ENCODE results near the gene BRMS1. TPM values are rescaled to one million over a fixed set of nuclear protein-coding genes. Genes with fewer than 3 reads are reported as not detected.
"Not testable (repeated sequence)": the region's sequence is repeated elsewhere in the genome, so short reads cannot be mapped to it uniquely, and the experiment has no call there.

The BRMS1 gene
- total RNA-seq, 1 experiment from 2014 or later, result 58.1 TPM

DNA sequence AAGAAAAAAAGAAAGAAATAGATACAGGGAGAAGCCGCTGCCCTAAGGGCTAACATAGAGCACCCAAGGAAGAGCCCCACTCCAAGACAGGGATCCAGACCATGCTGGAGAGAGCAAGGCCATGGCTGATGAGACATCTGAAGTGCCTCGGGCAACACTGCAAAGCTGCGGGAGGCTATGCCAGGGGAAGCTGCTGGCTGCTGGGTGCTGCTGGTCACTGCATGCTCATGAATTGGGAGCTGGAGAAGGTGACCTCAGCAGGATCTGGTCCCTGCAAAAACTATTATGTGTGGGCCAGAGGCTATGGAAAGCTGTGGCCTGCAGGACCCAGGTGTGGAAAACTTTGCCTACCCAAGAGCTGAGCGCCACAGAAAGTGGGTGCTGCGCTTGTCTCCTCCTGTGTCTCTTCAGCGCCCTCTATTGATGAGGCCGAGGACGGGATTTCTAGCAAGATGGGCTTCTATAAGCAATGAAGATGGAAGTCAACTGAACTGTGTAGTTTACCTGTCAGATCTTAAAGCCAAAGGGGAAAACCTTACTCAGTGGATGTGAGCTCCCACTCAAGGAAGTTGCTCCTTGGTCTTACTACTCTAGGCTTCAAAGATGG is 44.0 kb upstream of the BRMS1 start:
- peak; percentile 75 to 81 for DNase-seq
- no peak overlapping the region for H3K27ac Mint-ChIP-seq (ENCODE audit: unreplicated experiment)
- H3K9me3 ChIP-seq, result no peaks in the 10 kb centered on the region
- H3K36me3 ChIP-seq (ENCODE audit: control insufficient read depth, insufficient read depth, low read length), result no peaks in the 10 kb centered on the region
- TF ChIP-seq, protein P1, sequence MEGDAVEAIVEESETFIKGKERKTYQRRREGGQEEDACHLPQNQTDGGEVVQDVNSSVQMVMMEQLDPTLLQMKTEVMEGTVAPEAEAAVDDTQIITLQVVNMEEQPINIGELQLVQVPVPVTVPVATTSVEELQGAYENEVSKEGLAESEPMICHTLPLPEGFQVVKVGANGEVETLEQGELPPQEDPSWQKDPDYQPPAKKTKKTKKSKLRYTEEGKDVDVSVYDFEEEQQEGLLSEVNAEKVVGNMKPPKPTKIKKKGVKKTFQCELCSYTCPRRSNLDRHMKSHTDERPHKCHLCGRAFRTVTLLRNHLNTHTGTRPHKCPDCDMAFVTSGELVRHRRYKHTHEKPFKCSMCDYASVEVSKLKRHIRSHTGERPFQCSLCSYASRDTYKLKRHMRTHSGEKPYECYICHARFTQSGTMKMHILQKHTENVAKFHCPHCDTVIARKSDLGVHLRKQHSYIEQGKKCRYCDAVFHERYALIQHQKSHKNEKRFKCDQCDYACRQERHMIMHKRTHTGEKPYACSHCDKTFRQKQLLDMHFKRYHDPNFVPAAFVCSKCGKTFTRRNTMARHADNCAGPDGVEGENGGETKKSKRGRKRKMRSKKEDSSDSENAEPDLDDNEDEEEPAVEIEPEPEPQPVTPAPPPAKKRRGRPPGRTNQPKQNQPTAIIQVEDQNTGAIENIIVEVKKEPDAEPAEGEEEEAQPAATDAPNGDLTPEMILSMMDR (IDR thresholded peaks at IDR 0.05; ENCODE audit: insufficient read depth in 1 of 2, low read depth in 1 of 2, low read length in 1 of 2, severe bottlenecking in 1 of 2, unreplicated experiment in 1 of 2), result peak; percentile 64 to 82
- H3K36me3 Mint-ChIP-seq (ENCODE audit: insufficient read depth, unreplicated experiment), result peaks cover 6% of the 10 kb centered on the region
- no peaks in the 10 kb centered on the region for H3K9me3 Mint-ChIP-seq (ENCODE audit: unreplicated experiment)
- intact Hi-C loops (cut with micrococcal nuclease; ENCODE audit: unreplicated experiment), result loop anchor here (1.0 kb wide), 1 partner anchor 77 kb away; no protein-coding TSS in a partner anchor
- H3K4me1 ChIP-seq, result no peaks in the 10 kb centered on the region
- no peak overlapping the region for H3K4me3 Mint-ChIP-seq (ENCODE audit: unreplicated experiment)
- POLR2A ChIA-PET, result interaction anchor here (1.1 kb wide), 1 partner anchor 17 kb away, joined by 3 read pairs; the partner anchor contains the start of gene SLC29A2
- H3K4me3 ChIP-seq (ENCODE audit: low read depth, low read length), result no peak overlapping the region
- no TSS peak for BruUV-seq (replicated peaks)
- no peaks in the 10 kb centered on the region for H3K27me3 ChIP-seq (replicated peaks; ENCODE audit: control insufficient read depth, insufficient read depth, low read length)
- CTCF ChIA-PET, result interaction anchor here (0.6 to 1.8 kb wide), 11 partner anchors 10 to 529 kb away, joined by 3 to 12 read pairs (median 4); partner anchors contain the start of genes MRPL11, MUS81, PELI3 and RIN1
- peaks cover 5% of the 10 kb centered on the region for H3K27me3 Mint-ChIP-seq (ENCODE audit: insufficient read depth, unreplicated experiment)
- no peaks in the 10 kb centered on the region for H3K4me1 Mint-ChIP-seq (ENCODE audit: low read depth, unreplicated experiment)

DNA sequence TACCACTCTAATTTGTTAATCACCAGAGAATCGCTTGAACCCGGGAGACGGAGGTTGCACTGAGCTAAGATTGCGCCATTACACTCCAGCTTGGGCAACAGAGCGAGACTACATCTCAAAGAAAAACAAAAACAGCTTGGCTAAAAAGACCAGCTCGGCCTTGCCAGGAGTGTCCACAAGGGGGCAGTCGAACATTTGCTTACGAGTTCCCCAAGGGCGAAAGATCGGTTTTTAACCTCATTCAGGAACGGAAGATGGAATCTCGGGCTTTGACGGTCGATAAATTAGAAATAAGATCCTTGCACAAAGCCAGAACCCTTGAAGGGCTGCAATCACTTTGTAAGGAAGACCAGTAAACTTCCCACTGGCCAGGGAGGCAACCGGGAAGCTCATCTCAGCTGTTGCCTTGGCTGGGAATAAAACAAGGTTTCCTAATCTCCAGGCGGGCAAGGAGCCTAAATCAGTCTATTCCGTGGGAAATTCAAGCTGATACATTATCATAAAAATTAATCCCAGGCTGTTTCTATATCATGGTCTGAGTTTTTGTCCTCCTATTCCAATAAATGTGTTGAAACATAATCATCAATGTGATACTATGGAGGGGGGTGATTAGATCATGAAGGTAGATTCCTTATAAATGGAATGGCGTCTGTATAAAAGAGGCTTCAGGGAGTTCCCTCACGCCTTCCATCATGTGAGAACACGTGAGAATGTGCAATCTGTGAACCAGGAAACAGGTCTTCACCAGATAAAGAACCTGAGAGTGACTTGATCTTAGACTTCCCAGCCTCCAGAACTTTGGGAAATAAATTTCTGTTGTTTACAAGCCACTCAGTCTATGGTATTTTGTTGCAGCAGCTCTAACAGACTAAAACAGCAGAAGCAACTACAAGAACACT is 41.5 kb upstream of the BRMS1 start:
- Mint-ChIP-seq H3K4me3 (ENCODE audit: unreplicated experiment) (peak overlapping the region; percentile 61), H3K4me1 (ENCODE audit: low read depth, unreplicated experiment) (no peaks in the 10 kb centered on the region), H3K27ac (ENCODE audit: unreplicated experiment) (no peak overlapping the region), H3K9me3 (ENCODE audit: unreplicated experiment) (no peaks in the 10 kb centered on the region), H3K27me3 (ENCODE audit: insufficient read depth, unreplicated experiment) (peaks cover 5% of the 10 kb centered on the region), H3K36me3 (ENCODE audit: insufficient read depth, unreplicated experiment) (peaks cover 6% of the 10 kb centered on the region)
- Histone ChIP-seq H3K36me3 (ENCODE audit: control insufficient read depth, insufficient read depth, low read length) (no peaks in the 10 kb centered on the region), H3K9me3 (no peaks in the 10 kb centered on the region), H3K4me1 (no peaks in the 10 kb centered on the region), H3K4me3 (ENCODE audit: low read depth, low read length) (no peak overlapping the region), H3K27me3 (replicated peaks; ENCODE audit: control insufficient read depth, insufficient read depth, low read length) (no peaks in the 10 kb centered on the region)
- POLR2A ChIA-PET, result interaction anchor here (0.6 to 1.2 kb wide), 2 partner anchors 94 to 287 kb away, joined by 6 read pairs; partner anchors contain the start of gene DPP3
- no TSS peak for BruUV-seq (replicated peaks)
- intact Hi-C loops (cut with micrococcal nuclease; ENCODE audit: unreplicated experiment), result no loop called here
- TF ChIP-seq, protein P1 (IDR thresholded peaks at IDR 0.05; ENCODE audit: insufficient read depth in 1 of 2, low read depth in 1 of 2, low read length in 1 of 2, severe bottlenecking in 1 of 2, unreplicated experiment in 1 of 2), result peak; percentile 86 to 94
- peak; percentile 85 to 86 for DNase-seq
- CTCF ChIA-PET, result interaction anchor here (0.7 to 2.8 kb wide), 19 partner anchors 9 to 1584 kb away, joined by 3 to 35 read pairs (median 4); partner anchors contain the start of genes B4GAT1, MAP4K2, MRPL11 and NPAS4

DNA sequence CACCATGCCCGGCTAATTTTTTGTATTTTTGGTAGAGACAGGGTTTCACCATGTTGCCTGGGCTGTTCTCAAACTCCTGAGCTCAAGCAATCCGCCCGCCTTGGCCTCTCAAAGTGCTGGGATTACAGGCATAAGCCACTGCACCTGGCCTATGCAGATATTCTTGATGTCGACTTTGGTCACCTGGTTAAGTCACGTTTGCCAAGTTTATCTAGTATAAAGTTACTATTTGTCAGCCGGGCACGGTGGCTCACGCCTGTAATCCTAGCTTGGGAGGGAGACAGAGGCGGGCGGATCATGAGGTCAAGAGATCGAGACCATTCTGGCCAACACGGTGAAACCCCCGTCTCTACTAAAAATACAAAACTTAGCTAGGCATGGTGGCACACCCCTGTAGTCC is 39.4 kb upstream of the BRMS1 start:
- H3K4me1 Mint-ChIP-seq (ENCODE audit: low read depth, unreplicated experiment); H3K27ac Mint-ChIP-seq (ENCODE audit: unreplicated experiment); H3K27me3 ChIP-seq (replicated peaks; ENCODE audit: control insufficient read depth, insufficient read depth, low read length); H3K36me3 Mint-ChIP-seq (ENCODE audit: insufficient read depth, unreplicated experiment); intact Hi-C loops (cut with micrococcal nuclease; ENCODE audit: unreplicated experiment); BruUV-seq (replicated peaks); H3K9me3 ChIP-seq; H3K36me3 ChIP-seq (ENCODE audit: control insufficient read depth, insufficient read depth, low read length); H3K27me3 Mint-ChIP-seq (ENCODE audit: insufficient read depth, unreplicated experiment); DNase-seq; H3K4me3 ChIP-seq (ENCODE audit: low read depth, low read length); POLR2A ChIA-PET; H3K9me3 Mint-ChIP-seq (ENCODE audit: unreplicated experiment); H3K4me1 ChIP-seq; H3K4me3 Mint-ChIP-seq (ENCODE audit: unreplicated experiment): not testable (repeated sequence)
- CTCF ChIA-PET, result interaction anchor here (0.7 to 2.5 kb wide), 3 partner anchors 13 to 250 kb away, joined by 3 to 16 read pairs (median 4); partner anchors contain the start of genes MRPL11 and SLC29A2

DNA sequence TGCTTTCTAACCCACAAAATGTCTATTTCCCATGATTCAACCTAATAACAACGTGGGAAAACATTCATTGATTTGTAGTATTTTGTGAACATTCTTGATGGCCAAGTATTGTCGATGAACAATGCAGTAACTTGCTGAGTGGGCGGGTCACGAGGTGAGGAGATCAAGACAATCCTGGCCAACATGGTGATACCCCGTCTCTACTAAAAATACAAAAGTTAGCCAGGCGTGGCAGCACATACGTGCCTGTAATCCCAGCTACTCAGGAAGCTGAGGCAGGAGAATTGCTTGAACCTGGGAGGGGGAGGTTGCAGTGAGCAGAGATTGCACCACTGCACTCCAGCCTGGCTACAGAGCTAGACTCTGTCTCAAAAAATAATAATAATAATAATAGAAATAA is 35.4 kb upstream of the BRMS1 start:
- POLR2A ChIA-PET, result interaction anchor here (0.6 kb wide), 1 partner anchor 17 kb away, joined by 5 read pairs; no protein-coding TSS in a partner anchor
- BruUV-seq (replicated peaks); CTCF ChIA-PET; H3K4me3 ChIP-seq (ENCODE audit: low read depth, low read length); intact Hi-C loops (cut with micrococcal nuclease; ENCODE audit: unreplicated experiment); H3K27ac Mint-ChIP-seq (ENCODE audit: unreplicated experiment); H3K4me1 ChIP-seq; DNase-seq; H3K4me3 Mint-ChIP-seq (ENCODE audit: unreplicated experiment); H3K4me1 Mint-ChIP-seq (ENCODE audit: low read depth, unreplicated experiment); H3K27me3 ChIP-seq (replicated peaks; ENCODE audit: control insufficient read depth, insufficient read depth, low read length); H3K36me3 ChIP-seq (ENCODE audit: control insufficient read depth, insufficient read depth, low read length); H3K9me3 Mint-ChIP-seq (ENCODE audit: unreplicated experiment); H3K9me3 ChIP-seq; H3K36me3 Mint-ChIP-seq (ENCODE audit: insufficient read depth, unreplicated experiment); H3K27me3 Mint-ChIP-seq (ENCODE audit: insufficient read depth, unreplicated experiment): not testable (repeated sequence)

DNA sequence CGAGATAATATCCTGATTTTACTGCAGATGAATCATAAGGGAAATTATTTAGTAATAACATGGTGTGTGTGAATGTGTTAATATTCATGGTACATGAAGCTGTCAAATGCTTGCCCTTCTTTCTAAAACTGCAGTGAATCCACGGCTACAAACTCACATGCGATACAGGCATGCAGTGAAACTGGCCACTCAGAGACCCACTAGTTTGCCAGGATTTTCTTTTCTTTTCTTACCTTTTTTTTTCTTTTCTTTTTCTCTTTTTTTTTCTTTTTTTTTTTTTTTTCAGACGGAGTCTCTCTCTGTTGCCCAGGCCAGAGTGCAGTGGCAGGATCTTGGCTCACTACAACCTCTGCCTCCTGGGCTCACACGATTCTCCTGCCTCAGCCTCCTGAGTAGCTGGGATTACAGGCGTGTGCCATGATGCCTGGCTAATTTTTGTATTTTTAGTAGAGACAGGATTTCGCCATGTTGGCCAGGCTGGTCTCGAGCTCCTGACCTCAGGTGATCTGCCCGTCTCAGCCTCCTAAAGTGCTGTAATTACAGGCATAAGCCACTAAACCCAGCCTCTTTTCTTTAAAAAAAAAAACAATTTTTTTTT is 28.9 kb upstream of the BRMS1 start:
- not testable (repeated sequence) for H3K27me3 Mint-ChIP-seq (ENCODE audit: insufficient read depth, unreplicated experiment); H3K4me3 Mint-ChIP-seq (ENCODE audit: unreplicated experiment)
- POLR2A ChIA-PET, result interaction anchor here (0.6 kb wide), 1 partner anchor 27 kb away, joined by 7 read pairs; no protein-coding TSS in a partner anchor

More for the DNA sequence above, 28.9 kb upstream of the BRMS1 start:
- H3K36me3 ChIP-seq (ENCODE audit: control insufficient read depth, insufficient read depth, low read length); H3K4me3 ChIP-seq (ENCODE audit: low read depth, low read length); H3K9me3 ChIP-seq; H3K4me1 Mint-ChIP-seq (ENCODE audit: low read depth, unreplicated experiment); H3K27ac Mint-ChIP-seq (ENCODE audit: unreplicated experiment); H3K27me3 ChIP-seq (replicated peaks; ENCODE audit: control insufficient read depth, insufficient read depth, low read length); H3K9me3 Mint-ChIP-seq (ENCODE audit: unreplicated experiment); DNase-seq; intact Hi-C loops (cut with micrococcal nuclease; ENCODE audit: unreplicated experiment); BruUV-seq (replicated peaks): not testable (repeated sequence)
- H3K4me1 ChIP-seq, result peaks cover 15% of the 10 kb centered on the region
- H3K36me3 Mint-ChIP-seq (ENCODE audit: insufficient read depth, unreplicated experiment), result peaks cover 22% of the 10 kb centered on the region
- CTCF ChIA-PET, result interaction anchor here (1.1 kb wide), 1 partner anchor 12 kb away, joined by 3 read pairs; no protein-coding TSS in a partner anchor

Measured in Caco-2 (cell line).